GM10266 (cell line): Measurements from ENCODE around the gene TUT1.
A peak's percentile ranks its signal among the peaks of the same experiment; 100 is the strongest.
"Not testable (repeated sequence)": the region's sequence is repeated elsewhere in the genome, so short reads cannot be mapped to it uniquely, and the experiment has no call there.

ENCODE experiments used
- DNase-seq: peaks from one replicate; pipeline ENCODE4 v3.0.0; 2012; ENCODE audit errors: extremely low spot score
- TF ChIP-seq, protein P1 (sequence below): IDR thresholded peaks from 2 replicates; pipeline ENCODE4 v1.5.1; 2012; ENCODE audit warnings: mild to moderate bottlenecking, low read depth; ENCODE audit not compliant: control insufficient read depth, insufficient read depth; ENCODE audit errors: missing control alignments

The TUT1 gene

DNA sequence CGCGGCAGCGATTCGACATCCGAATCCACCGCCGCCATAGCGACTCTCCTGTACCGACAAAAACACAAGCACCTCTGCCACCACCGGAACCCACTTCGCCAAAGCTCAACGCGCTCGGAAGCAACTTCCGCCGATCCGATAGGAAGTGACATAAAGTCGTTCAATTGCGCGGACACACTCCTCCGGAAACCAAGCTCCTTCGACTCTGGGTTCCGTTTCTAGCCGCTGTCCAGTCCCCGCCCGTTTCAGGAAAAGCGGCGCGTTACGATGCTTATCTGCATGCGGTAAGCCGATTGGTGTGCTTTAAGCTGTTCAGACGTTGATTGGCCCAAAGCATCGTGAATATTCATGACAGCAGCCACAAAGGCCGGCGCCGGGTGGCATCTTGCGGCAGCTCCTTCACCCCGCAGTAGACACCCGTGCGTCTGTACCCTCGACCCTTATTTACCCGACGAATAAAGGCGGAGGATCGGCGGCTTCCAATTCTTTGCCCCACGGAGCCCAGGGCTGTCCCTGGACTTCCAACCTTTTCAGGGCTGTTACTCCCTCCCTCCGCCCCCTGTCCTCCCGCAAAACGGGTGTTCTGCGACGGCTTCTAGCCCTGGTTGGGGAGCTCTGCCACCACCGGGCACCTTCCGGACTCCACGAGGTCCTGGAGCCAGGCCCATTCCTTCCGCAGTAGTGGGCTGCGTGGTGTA, at the start of gene TUT1:
Gene TUT1, minus strand, starts transcription at position 76 of the 698 bp plus-strand sequence. Its CDS starts 38 bp downstream, at position 38.
- DNase-seq, result peak; percentile 84

GRCh38 chr11:62632492-62632891, 41.2 kb upstream of the TUT1 start:
- TF ChIP-seq, protein P1, sequence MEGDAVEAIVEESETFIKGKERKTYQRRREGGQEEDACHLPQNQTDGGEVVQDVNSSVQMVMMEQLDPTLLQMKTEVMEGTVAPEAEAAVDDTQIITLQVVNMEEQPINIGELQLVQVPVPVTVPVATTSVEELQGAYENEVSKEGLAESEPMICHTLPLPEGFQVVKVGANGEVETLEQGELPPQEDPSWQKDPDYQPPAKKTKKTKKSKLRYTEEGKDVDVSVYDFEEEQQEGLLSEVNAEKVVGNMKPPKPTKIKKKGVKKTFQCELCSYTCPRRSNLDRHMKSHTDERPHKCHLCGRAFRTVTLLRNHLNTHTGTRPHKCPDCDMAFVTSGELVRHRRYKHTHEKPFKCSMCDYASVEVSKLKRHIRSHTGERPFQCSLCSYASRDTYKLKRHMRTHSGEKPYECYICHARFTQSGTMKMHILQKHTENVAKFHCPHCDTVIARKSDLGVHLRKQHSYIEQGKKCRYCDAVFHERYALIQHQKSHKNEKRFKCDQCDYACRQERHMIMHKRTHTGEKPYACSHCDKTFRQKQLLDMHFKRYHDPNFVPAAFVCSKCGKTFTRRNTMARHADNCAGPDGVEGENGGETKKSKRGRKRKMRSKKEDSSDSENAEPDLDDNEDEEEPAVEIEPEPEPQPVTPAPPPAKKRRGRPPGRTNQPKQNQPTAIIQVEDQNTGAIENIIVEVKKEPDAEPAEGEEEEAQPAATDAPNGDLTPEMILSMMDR, result no peak
- DNase-seq, result no peak

More for the DNA sequence above, at the start of gene TUT1:
- TF ChIP-seq, protein P1, result peak; percentile 15

GRCh38 chr11:62627713-62628112, 36.4 kb upstream of the TUT1 start:
- no peak for DNase-seq
- TF ChIP-seq, protein P1, result no peak

DNA sequence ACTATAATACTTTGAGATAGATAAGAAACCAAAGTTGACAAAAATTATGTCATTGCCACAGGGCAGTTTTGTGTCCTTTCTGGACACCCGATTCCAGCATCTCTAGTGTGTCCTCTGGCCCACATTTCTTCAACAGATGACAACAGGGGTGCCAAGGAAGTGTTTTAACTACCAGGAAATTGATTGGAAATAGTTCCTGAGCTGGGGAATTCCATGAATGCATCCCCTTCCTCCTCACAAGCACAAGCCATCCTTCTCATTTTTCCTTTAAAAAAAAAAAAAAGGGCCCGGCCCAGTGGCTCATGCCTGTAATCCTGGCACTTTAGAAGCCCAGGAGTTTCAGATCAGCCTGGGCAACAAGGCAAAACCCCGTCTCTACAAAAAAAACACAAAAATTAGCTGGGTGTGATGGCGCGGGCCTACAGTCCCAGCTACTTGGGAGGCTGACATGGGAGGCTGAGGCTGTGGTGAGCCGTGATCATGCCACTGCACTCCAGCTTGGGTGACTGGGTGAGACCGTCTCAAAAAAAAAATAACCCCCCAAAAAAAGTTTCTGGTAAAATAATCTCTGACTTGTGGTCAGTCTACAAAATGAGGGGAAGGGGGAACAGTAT, 31.3 kb upstream of the TUT1 start:
- DNase-seq, result no peak
- TF ChIP-seq, protein P1, result no peak

GRCh38 chr11:62621567-62622470, 30.5 kb upstream of the TUT1 start, which contains the start of gene B3GAT3:
Gene B3GAT3 (minus strand): TSS chr11:62621986. CDS start chr11:62621947, 39 bp downstream.
- TF ChIP-seq, protein P1, result peak; percentile 6
- peak; percentile 97 for DNase-seq

- no peak for DNase-seq
- TF ChIP-seq, protein P1, result no peak
Observed at GRCh38 chr11:62621027-62621566, 29.8 kb upstream of the TUT1 start.

GRCh38 chr11:62616957-62617356, 25.6 kb upstream of the TUT1 start:
- not testable (repeated sequence) for DNase-seq
